Ishikawa (cell line): ENCODE results near the gene MYO1E.

Source experiments
- CEBPB ChIP-seq: IDR thresholded peaks from 2 replicates; pipeline ENCODE4 v1.6.1; 2012
- CREB1 ChIP-seq: IDR thresholded peaks from 2 replicates; pipeline ENCODE4 v1.6.1; 2012; ENCODE audit warnings: low read depth
- EGR1 ChIP-seq: IDR thresholded peaks from 2 replicates; pipeline ENCODE4 v1.6.1; 2012
- EP300 ChIP-seq: IDR thresholded peaks from 2 replicates; pipeline ENCODE4 v1.6.1; 2012; ENCODE audit warnings: borderline replicate concordance
- FOXM1 ChIP-seq: IDR thresholded peaks from 2 replicates; pipeline ENCODE4 v1.6.1; 2012; ENCODE audit warnings: low read depth, borderline replicate concordance
- MAX ChIP-seq: IDR thresholded peaks from 2 replicates; pipeline ENCODE4 v1.6.1; 2012
- NFIC ChIP-seq: IDR thresholded peaks from 2 replicates; pipeline ENCODE4 v1.6.1; 2012
- RAD21 ChIP-seq: IDR thresholded peaks from 2 replicates; pipeline ENCODE4 v1.6.1; 2012; ENCODE audit warnings: low read depth
- TAF1 ChIP-seq: IDR thresholded peaks from 2 replicates; pipeline ENCODE4 v1.6.1; 2012; ENCODE audit warnings: low read depth, mild to moderate bottlenecking
- TCF12 ChIP-seq: IDR thresholded peaks from 2 replicates; pipeline ENCODE4 v1.6.1; 2012; ENCODE audit warnings: low read depth
- TEAD4 ChIP-seq: IDR thresholded peaks from 2 replicates; pipeline ENCODE4 v1.6.1; 2012
- YY1 ChIP-seq: IDR thresholded peaks from 2 replicates; pipeline ENCODE4 v1.6.1; 2012; ENCODE audit warnings: low read depth
- ZBTB7A ChIP-seq: IDR thresholded peaks from 2 replicates; pipeline ENCODE4 v1.6.1; 2012; ENCODE audit warnings: low read depth
- TF ChIP-seq, protein P1 (sequence below): IDR thresholded peaks from 2 replicates; pipeline ENCODE4 v1.6.1; 2012
- TF ChIP-seq, protein P2 (sequence below): IDR thresholded peaks from 2 replicates; pipeline ENCODE4 v1.6.1; 2012; ENCODE audit warnings: low read depth, mild to moderate bottlenecking

Gene MYO1E

GRCh38 chr15:59125683-59126082 lies 247.0 kb downstream of the MYO1E start:
- TF ChIP-seq CEBPB: 0 out of 2 replicates have a peak, but pooled peaks have one; percentile 18

GRCh38 chr15:59124261-59124660 lies 248.4 kb downstream of the MYO1E start:
- no peak for TF ChIP-seq TCF12
- no peak for TF ChIP-seq FOXM1
- TF ChIP-seq, protein P1, sequence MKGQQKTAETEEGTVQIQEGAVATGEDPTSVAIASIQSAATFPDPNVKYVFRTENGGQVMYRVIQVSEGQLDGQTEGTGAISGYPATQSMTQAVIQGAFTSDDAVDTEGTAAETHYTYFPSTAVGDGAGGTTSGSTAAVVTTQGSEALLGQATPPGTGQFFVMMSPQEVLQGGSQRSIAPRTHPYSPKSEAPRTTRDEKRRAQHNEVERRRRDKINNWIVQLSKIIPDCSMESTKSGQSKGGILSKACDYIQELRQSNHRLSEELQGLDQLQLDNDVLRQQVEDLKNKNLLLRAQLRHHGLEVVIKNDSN: no peak
- no peak for TF ChIP-seq NFIC

DNA sequence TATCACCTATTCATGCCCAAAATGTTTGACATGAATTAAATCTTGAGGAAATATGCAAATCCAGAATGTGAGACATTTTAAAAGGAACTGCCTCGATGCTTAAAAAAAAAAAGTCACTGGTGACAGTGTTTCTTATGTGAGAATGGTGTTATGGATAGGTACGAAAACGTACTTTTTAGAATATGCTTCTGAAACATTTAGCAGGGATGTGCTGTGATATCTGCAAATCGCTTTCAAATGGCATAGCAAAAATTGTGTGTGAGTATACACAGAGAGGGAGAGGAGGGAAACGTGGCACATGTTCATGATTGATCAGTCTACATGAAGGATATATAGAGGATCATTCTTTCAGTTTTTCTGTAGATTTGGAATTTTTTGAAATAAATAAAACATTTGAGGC lies 251.7 kb downstream of the MYO1E start:
- no peak for TF ChIP-seq ZBTB7A
- TF ChIP-seq RAD21: no peak

GRCh38 chr15:59119625-59120024 lies 253.0 kb downstream of the MYO1E start:
- TF ChIP-seq CREB1: no peak
- TF ChIP-seq MAX: no peak
- no peak for TF ChIP-seq ZBTB7A
- no peak for TF ChIP-seq EP300
- TF ChIP-seq, protein P2, sequence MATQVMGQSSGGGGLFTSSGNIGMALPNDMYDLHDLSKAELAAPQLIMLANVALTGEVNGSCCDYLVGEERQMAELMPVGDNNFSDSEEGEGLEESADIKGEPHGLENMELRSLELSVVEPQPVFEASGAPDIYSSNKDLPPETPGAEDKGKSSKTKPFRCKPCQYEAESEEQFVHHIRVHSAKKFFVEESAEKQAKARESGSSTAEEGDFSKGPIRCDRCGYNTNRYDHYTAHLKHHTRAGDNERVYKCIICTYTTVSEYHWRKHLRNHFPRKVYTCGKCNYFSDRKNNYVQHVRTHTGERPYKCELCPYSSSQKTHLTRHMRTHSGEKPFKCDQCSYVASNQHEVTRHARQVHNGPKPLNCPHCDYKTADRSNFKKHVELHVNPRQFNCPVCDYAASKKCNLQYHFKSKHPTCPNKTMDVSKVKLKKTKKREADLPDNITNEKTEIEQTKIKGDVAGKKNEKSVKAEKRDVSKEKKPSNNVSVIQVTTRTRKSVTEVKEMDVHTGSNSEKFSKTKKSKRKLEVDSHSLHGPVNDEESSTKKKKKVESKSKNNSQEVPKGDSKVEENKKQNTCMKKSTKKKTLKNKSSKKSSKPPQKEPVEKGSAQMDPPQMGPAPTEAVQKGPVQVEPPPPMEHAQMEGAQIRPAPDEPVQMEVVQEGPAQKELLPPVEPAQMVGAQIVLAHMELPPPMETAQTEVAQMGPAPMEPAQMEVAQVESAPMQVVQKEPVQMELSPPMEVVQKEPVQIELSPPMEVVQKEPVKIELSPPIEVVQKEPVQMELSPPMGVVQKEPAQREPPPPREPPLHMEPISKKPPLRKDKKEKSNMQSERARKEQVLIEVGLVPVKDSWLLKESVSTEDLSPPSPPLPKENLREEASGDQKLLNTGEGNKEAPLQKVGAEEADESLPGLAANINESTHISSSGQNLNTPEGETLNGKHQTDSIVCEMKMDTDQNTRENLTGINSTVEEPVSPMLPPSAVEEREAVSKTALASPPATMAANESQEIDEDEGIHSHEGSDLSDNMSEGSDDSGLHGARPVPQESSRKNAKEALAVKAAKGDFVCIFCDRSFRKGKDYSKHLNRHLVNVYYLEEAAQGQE: no peak
- TF ChIP-seq YY1: no peak
- no peak for TF ChIP-seq CEBPB
- no peak for TF ChIP-seq TEAD4
- no peak for TF ChIP-seq EGR1
- TF ChIP-seq RAD21: no peak
- TF ChIP-seq TAF1: no peak
- TF ChIP-seq FOXM1: no peak
- no peak for TF ChIP-seq TCF12

DNA sequence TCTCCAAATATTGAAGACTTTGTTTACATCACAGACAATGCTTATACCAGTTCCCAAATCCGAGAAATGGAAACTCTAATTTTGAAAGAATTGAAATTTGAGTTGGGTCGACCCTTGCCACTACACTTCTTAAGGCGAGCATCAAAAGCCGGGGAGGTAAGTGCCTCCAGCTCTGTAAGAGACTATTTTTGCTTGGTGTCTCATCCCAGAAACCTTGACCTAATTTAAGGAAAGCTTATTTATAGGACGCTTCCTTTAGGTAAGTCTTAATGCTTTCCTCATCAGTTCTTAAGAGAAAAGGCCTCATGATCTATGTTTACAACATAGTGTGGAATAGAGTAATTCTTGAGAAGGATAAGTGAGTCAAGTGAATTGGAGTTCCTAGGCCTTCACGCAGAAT lies 255.9 kb downstream of the MYO1E start:
- TF ChIP-seq YY1 (no peak), TEAD4 (no peak), NFIC (no peak), MAX (no peak)

DNA sequence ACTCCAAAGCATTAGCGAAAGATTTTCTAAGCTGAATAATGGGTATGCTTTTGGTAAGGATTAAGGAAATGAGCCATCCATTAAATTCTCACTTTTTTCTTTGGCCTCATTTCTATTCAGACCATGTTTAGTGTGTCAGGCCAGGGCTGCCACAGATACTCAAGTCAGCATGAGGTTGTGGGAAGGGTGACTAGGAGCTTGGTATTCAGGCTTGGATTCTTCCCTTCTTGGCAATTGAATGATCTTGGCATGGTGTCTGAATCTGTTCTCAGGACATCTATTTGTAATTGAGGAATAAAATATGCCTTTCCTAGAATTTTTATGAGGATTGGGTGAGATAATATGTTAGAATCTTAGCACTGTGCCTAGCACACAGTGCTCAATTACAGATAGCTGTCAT lies 256.5 kb downstream of the MYO1E start:
- no peak for TF ChIP-seq ZBTB7A
- TF ChIP-seq RAD21: no peak

DNA sequence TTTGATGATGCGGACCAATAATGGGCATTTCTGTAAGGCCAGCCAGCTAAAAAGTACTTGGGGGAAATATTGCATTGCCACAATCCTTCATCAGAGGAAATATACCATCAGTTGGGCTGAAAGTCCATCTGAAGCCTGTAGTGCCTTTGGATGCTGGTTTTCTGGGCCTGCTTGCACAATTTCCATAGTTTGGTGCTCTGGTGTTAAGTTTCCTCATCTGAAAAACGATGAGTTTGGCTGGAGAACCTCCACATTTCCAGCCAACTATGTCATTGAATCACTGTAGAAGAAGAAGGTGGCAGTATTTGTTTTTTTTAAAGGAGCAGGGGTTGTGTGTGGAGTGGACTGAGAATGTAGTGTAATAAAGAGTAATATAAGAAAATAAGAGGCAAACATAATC lies 257.6 kb downstream of the MYO1E start:
- TF ChIP-seq, protein P1: no peak
- TF ChIP-seq CREB1 (no peak), RAD21 (no peak)

DNA sequence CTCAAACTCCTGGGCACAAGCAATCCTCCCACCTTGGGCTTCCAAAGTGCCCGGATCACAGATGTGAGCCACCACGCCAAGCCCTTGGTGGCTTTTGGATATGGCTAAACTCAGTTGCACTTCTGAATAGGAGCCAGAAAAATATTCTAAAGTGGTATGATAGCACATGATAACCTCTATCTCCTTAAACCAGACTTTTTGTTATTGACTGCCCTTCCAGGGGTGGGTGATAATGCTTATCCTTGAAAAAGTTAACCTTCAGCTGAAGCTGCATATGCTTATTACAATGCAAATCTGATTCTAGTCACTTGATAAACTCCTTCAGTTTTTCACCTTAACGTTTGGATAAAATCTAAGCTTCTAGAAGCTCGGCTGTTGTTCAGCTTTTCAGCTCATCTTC lies 261.4 kb downstream of the MYO1E start:
- TF ChIP-seq, protein P1: no peak
- TF ChIP-seq EP300 (no peak), MAX (no peak), CREB1 (no peak), NFIC (no peak), EGR1 (no peak), ZBTB7A (no peak)

DNA sequence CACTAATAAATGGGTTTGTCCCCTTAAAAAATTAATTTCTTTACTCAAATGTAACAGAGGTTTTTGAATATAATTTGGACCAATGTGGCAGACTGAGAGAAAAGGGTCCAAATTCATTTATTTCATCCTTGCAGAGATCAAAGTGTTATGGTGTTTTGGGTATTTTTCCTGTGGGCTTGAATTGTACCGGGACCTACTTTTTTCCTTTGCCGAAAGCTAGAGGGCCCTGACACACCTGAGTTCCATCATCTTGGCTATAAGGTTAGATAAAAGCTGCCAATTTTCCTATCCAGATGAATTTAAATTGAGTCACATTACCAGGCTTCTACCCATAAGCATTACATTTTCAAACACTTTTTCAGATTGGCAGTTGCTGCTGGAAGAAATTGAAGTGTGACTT lies 266.8 kb downstream of the MYO1E start:
- TF ChIP-seq TCF12 (no peak), MAX (no peak), FOXM1 (no peak), RAD21 (no peak), TAF1 (no peak), TEAD4 (no peak), EGR1 (no peak), EP300 (no peak), YY1 (no peak), CREB1 (no peak), ZBTB7A (no peak), CEBPB (no peak)
- TF ChIP-seq, protein P2: no peak
